Glutamatergic neuron (in vitro differentiated cells): ENCODE results near the gene VPS13D. TPM values are rescaled to one million over a fixed set of nuclear protein-coding genes. Genes with fewer than 3 reads are reported as not detected.

Experiments
- DNase-seq: peaks from one replicate; pipeline ENCODE4 v3.0.0; 2022
- H3K27ac Mint-ChIP-seq: one replicate; pipeline ENCODE4 v1.8.0; 2020; ENCODE audit warnings: mild to moderate bottlenecking, mixed read lengths, inconsistent platforms; ENCODE audit not compliant: unreplicated experiment
- H3K27me3 Mint-ChIP-seq: one replicate; pipeline ENCODE4 v1.8.0; 2020; ENCODE audit warnings: mild to moderate bottlenecking, moderate library complexity, mixed read lengths, inconsistent platforms; ENCODE audit not compliant: unreplicated experiment
- H3K36me3 Mint-ChIP-seq: one replicate; pipeline ENCODE4 v1.8.0; 2020; ENCODE audit warnings: mild to moderate bottlenecking, mixed read lengths, inconsistent platforms; ENCODE audit not compliant: unreplicated experiment
- H3K4me1 Mint-ChIP-seq: one replicate; pipeline ENCODE4 v1.8.0; 2020; ENCODE audit warnings: mild to moderate bottlenecking, low read depth, mixed read lengths, inconsistent platforms; ENCODE audit not compliant: unreplicated experiment
- H3K4me3 Mint-ChIP-seq: one replicate; pipeline ENCODE4 v1.8.0; 2020; ENCODE audit warnings: mild to moderate bottlenecking, mixed read lengths, inconsistent platforms; ENCODE audit not compliant: unreplicated experiment
- H3K9me3 Mint-ChIP-seq: one replicate; pipeline ENCODE4 v1.8.0; 2020; ENCODE audit warnings: mild to moderate bottlenecking, moderate library complexity, mixed read lengths, inconsistent platforms; ENCODE audit not compliant: unreplicated experiment
- total RNA-seq: library from RNA; stranded (reverse); fragmentation: NEBNext Ultra II Directional; extraction: Animal tissue kit (Norgen Biotek cat#: 25700); gene quantifications from one replicate; pipeline ENCODE4 v1.2.1, GENCODE V29; 2021; ENCODE audit not compliant: unreplicated experiment
- TF ChIP-seq, protein P1 (sequence below): fragments of 200-600 bp; sonication (generic); IDR thresholded peaks from one replicate; pipeline ENCODE4 v1.5.0; 2021; ENCODE audit not compliant: partially characterized antibody, unreplicated experiment

The VPS13D gene
- total RNA-seq, 1 donor from 2014 or later, result 32.8 TPM

GRCh38 chr1:12487520-12487919 lies 257.7 kb downstream of the VPS13D start:
- no peaks in the 10 kb centered on the region for H3K4me1 Mint-ChIP-seq
- DNase-seq, result no peak
- H3K9me3 Mint-ChIP-seq, result peaks cover 4% of the 10 kb centered on the region
- no peaks in the 10 kb centered on the region for H3K27me3 Mint-ChIP-seq
- TF ChIP-seq, protein P1, sequence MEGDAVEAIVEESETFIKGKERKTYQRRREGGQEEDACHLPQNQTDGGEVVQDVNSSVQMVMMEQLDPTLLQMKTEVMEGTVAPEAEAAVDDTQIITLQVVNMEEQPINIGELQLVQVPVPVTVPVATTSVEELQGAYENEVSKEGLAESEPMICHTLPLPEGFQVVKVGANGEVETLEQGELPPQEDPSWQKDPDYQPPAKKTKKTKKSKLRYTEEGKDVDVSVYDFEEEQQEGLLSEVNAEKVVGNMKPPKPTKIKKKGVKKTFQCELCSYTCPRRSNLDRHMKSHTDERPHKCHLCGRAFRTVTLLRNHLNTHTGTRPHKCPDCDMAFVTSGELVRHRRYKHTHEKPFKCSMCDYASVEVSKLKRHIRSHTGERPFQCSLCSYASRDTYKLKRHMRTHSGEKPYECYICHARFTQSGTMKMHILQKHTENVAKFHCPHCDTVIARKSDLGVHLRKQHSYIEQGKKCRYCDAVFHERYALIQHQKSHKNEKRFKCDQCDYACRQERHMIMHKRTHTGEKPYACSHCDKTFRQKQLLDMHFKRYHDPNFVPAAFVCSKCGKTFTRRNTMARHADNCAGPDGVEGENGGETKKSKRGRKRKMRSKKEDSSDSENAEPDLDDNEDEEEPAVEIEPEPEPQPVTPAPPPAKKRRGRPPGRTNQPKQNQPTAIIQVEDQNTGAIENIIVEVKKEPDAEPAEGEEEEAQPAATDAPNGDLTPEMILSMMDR, result no peak
- H3K36me3 Mint-ChIP-seq, result peaks cover 8% of the 10 kb centered on the region
- no peak overlapping the region for H3K4me3 Mint-ChIP-seq
- H3K27ac Mint-ChIP-seq, result no peak overlapping the region

DNA sequence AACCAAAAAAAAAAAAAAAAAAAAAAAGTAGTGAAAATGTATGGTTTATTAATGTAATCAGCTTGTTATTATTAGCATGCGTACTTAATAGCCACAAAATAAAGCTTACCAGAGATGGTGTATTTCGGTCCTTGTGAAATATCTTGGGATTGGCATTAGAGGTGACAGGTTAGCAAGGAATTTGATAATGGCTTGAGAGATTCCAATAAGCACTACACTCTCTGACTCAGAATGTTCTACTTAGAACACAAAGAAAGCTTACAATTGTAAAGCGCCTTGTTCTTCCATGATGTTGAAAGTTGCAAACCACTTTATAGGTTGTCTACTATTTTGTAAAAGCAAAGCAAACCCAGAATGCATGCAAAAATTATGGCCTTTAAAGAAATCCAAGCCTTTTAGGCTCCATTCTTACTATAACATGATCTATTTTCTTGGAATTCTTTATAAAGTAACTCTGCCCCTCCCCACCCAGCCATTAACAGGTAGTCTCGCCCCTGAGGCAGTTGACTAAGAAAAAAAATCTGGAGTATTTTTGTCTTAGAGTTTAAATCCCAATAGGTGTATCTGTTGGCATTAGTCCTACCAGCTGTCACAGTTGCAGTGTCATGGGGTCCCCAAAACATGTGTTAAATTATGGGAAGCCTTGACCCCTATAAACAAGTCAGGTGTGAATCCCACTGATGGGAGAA lies 259.0 kb downstream of the VPS13D start:
- no peak for DNase-seq
- no peak overlapping the region for H3K4me3 Mint-ChIP-seq
- H3K27me3 Mint-ChIP-seq, result no peaks in the 10 kb centered on the region
- peaks cover 8% of the 10 kb centered on the region for H3K36me3 Mint-ChIP-seq
- peaks cover 4% of the 10 kb centered on the region for H3K9me3 Mint-ChIP-seq
- TF ChIP-seq, protein P1, result no peak
- no peaks in the 10 kb centered on the region for H3K4me1 Mint-ChIP-seq
- H3K27ac Mint-ChIP-seq, result no peak overlapping the region

GRCh38 chr1:12490532-12491142 lies 260.8 kb downstream of the VPS13D start:
- Mint-ChIP-seq H3K9me3 (peaks cover 4% of the 10 kb centered on the region), H3K27me3 (no peaks in the 10 kb centered on the region), H3K27ac (no peak overlapping the region), H3K4me1 (no peaks in the 10 kb centered on the region), H3K4me3 (no peak overlapping the region), H3K36me3 (peaks cover 8% of the 10 kb centered on the region)
- DNase-seq, result no peak
- TF ChIP-seq, protein P1, result no peak

GRCh38 chr1:12491656-12492055 lies 261.8 kb downstream of the VPS13D start:
- H3K27ac Mint-ChIP-seq, result no peak overlapping the region
- TF ChIP-seq, protein P1, result no peak
- peaks cover 4% of the 10 kb centered on the region for H3K9me3 Mint-ChIP-seq
- H3K27me3 Mint-ChIP-seq, result no peaks in the 10 kb centered on the region
- no peaks in the 10 kb centered on the region for H3K4me1 Mint-ChIP-seq
- DNase-seq, result no peak
- H3K4me3 Mint-ChIP-seq, result no peak overlapping the region
- H3K36me3 Mint-ChIP-seq, result peaks cover 8% of the 10 kb centered on the region

DNA sequence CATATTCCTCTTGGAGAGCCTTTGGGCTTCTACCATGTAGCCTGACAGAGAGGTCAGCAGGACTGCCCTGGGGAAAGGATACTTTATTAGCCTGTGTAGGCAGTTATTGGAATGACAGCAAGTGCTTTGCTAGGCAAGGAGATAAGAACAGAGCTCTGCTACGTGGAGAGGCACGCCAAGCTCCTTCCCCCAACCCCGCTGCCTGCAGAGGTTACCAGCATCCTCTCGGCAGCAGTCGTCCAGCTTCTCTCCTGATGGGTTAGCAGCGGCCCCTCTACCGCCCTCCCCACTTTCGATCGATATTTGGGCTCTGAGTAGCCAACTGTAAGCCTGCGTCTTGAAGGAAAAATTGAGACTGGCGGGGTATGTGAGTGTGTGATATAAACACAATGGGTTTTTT lies 265.9 kb downstream of the VPS13D start:
- Mint-ChIP-seq H3K9me3 (peaks cover 3% of the 10 kb centered on the region), H3K27ac (no peak overlapping the region), H3K36me3 (no peaks in the 10 kb centered on the region), H3K27me3 (no peaks in the 10 kb centered on the region), H3K4me3 (no peak overlapping the region), H3K4me1 (no peaks in the 10 kb centered on the region)
- no peak for DNase-seq
- TF ChIP-seq, protein P1, result no peak
